Gastrocnemius medialis (tissue), 4 donors: ENCODE data around the gene PDCD2L. TPM values are rescaled to one million over a fixed set of nuclear protein-coding genes. Genes with fewer than 3 reads are reported as not detected.
"Not testable (repeated sequence)": the region's sequence is repeated elsewhere in the genome, so short reads cannot be mapped to it uniquely, and the experiment has no call there.

Source experiments
- ATAC-seq, 2 donors: fragments of 150-250 bp; one replicate each; pipeline ENCODE4 v1.9.1; 2016
- DNase-seq, 2 donors: peaks; one replicate each; pipeline ENCODE4 v3.0.0-alpha.2; 2019
- H3K27ac ChIP-seq, 4 donors: fragments of 200-600 bp; sonication (generic); 1 replicate in 1 of 4; 2 replicates in 3 of 4; pipeline ENCODE4 v1.5.1; 2016 to 2018; ENCODE audit warnings: mild to moderate bottlenecking in 2 of 4, moderate library complexity in 1 of 4
- H3K27me3 ChIP-seq, 3 donors: fragments of 200-600 bp; sonication (generic) in 2 of 3; 1 replicate in 1 of 3; 2 replicates in 2 of 3; pipeline versions ENCODE4 v1.5.1 to v1.6.0; 2016 to 2019; ENCODE audit warnings: mild to moderate bottlenecking in 1 of 3, moderate library complexity in 1 of 3
- H3K36me3 ChIP-seq, 2 donors: fragments of 200-600 bp; sonication (generic) in 1 of 2; one replicate each; pipeline ENCODE4 v1.5.1; 2017 to 2018
- H3K4me1 ChIP-seq, 2 donors: fragments of 200-600 bp; sonication (generic) in 1 of 2; one replicate each; pipeline ENCODE4 v1.5.1; 2016 to 2017; ENCODE audit warnings: mild to moderate bottlenecking in 2 of 2
- H3K4me3 ChIP-seq, 4 donors: fragments of 200-600 bp; sonication (generic) in 3 of 4; 1 replicate in 1 of 4; 2 replicates in 3 of 4; pipeline ENCODE4 v1.5.1; 2016 to 2019; ENCODE audit warnings: mild to moderate bottlenecking in 2 of 4
- H3K9me3 ChIP-seq, 3 donors: fragments of 200-600 bp; sonication (generic) in 2 of 3; 1 replicate in 1 of 3; 2 replicates in 2 of 3; pipeline ENCODE4 v1.5.1; 2016 to 2019
- POLR2A ChIP-seq, 2 donors: fragments of 450-650 bp; IDR thresholded peaks; one replicate each; pipeline ENCODE4 v1.6.1; 2017; ENCODE audit warnings: antibody characterized with exemption in 2 of 2, mild to moderate bottlenecking in 2 of 2, moderate library complexity in 2 of 2
- in situ Hi-C, 4 donors: fragments of 200-750 bp; cut with MboI; loops; one replicate each; pipeline versions ENCODE4 v1.15.0 to v1.8.0; 2017; ENCODE audit warnings: low sequenced_read_pairs in 4 of 4
- intact Hi-C: fragments of 100-400 bp; cut with DNase I; formaldehyde crosslinking; loops from one replicate; pipeline ENCODE4 v1.15.1; 2023; ENCODE audit warnings: low total_unique reads
- total RNA-seq, 4 donors: library from RNA; depleted of rRNA; stranded (reverse); fragments of >200 nt; gene quantifications; one replicate each; pipeline versions ENCODE4 v1.1.0 to v1.2.3, GENCODE V29; 2016
- TF ChIP-seq, protein P1 (sequence below), 5 experiments: fragments of 450-650 bp in 3 of 5; fragments of 200-600 bp in 2 of 5; sonication (generic) in 2 of 5; IDR thresholded peaks in 4 of 5; conservative IDR thresholded peaks in 1 of 5; 1 replicate in 4 of 5; 2 replicates in 1 of 5; pipeline ENCODE4 v1.5.1; 2016 to 2019; ENCODE audit warnings: antibody characterized with exemption in 5 of 5, mild to moderate bottlenecking in 3 of 5, moderate library complexity in 3 of 5

Gene PDCD2L
- total RNA-seq, 4 donors from 2014 or later, result 18.1 to 49.8 (median 25.1) TPM

DNA sequence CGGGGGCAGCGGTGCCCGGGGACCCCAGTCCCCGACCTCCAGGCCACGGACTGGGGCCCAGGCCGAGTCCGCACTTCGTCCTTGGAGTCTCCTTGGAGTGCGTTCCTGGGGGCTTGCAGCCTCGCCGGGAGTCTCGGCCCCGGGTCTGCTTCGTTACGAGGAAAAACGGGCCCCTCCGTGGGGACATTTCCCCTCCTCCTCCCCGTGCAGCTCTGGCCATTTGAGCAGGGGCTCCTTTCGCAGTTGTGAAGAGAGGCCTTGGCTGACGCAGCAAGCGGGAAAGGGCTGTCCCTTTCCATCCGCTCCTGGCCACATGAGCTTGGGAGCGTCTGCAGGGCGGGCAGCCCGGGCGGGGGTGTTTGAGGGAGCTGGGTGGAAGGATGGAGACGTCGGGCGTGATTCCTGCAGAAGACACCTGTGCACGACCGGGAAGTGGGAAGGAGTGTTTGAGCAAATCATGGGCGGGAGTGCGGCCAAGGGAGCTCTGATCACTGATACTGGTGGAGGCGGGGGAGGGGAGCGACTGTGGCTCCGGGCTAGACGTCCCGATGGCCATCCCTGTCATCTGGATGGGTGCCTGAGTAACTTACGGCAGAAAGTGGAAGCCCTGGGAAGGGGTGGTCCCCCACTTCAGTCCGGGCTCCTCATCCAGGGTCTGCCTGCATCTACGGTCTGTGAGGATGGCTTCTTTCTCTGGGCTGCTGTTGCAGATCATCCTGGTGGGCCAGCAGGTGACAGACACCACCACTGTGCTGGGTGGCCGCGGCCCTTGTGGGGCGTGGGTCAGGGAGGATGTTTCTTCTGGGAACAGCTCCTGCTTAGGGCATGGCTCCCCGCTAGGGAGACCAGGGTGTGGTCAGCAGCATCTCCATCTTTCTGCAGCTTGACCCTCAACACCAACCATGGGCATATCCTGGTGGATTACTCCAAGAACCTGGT lies 38.5 kb upstream of the PDCD2L start:
- peak in 1 of 2 donors; percentile 54 for DNase-seq
- peaks cover 47 to 51% of the 10 kb centered on the region in 2 donors for H3K4me1 ChIP-seq

GRCh38 chr19:34366738-34367623 lies 37.2 kb upstream of the PDCD2L start:
- Histone ChIP-seq H3K4me1 (peaks cover 53 to 61% of the 10 kb centered on the region in 2 donors), H3K4me3 (peak overlapping the region in 3 of 4 donors; percentile 7 to 87 (median 58)), H3K27ac (peak overlapping the region; percentile 84 to 99 (median 88)), H3K9me3 (no peaks in the 10 kb centered on the region), H3K27me3 (no peaks in the 10 kb centered on the region), H3K36me3 (peaks cover 0 to 34% of the 10 kb centered on the region in 2 donors)
- DNase-seq (no peak), ATAC-seq (no peak)
- intact Hi-C loops (no loop called here), in situ Hi-C loops (no loop called here)
- TF ChIP-seq POLR2A (IDR thresholded peaks at IDR 0.05), result no peak
- TF ChIP-seq, protein P1, sequence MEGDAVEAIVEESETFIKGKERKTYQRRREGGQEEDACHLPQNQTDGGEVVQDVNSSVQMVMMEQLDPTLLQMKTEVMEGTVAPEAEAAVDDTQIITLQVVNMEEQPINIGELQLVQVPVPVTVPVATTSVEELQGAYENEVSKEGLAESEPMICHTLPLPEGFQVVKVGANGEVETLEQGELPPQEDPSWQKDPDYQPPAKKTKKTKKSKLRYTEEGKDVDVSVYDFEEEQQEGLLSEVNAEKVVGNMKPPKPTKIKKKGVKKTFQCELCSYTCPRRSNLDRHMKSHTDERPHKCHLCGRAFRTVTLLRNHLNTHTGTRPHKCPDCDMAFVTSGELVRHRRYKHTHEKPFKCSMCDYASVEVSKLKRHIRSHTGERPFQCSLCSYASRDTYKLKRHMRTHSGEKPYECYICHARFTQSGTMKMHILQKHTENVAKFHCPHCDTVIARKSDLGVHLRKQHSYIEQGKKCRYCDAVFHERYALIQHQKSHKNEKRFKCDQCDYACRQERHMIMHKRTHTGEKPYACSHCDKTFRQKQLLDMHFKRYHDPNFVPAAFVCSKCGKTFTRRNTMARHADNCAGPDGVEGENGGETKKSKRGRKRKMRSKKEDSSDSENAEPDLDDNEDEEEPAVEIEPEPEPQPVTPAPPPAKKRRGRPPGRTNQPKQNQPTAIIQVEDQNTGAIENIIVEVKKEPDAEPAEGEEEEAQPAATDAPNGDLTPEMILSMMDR (IDR thresholded peaks at IDR 0.05 in 4 of 5, conservative IDR thresholded peaks at IDR 0.05 in 1 of 5), result no peak

More for the DNA sequence above, 38.5 kb upstream of the PDCD2L start:
- H3K27ac ChIP-seq, result peak overlapping the region; percentile 84 to 99 (median 88)
- intact Hi-C loops, result no loop called here
- peak overlapping the region; percentile 58 to 96 (median 82) for H3K4me3 ChIP-seq
- peak; percentile 27 to 48 for ATAC-seq
- H3K9me3 ChIP-seq, result no peaks in the 10 kb centered on the region
- in situ Hi-C loops, result no loop called here
- TF ChIP-seq, protein P1 (IDR thresholded peaks at IDR 0.05 in 4 of 5, conservative IDR thresholded peaks at IDR 0.05 in 1 of 5), result no peak
- no peak for TF ChIP-seq POLR2A (IDR thresholded peaks at IDR 0.05)
- no peaks in the 10 kb centered on the region for H3K27me3 ChIP-seq
- H3K36me3 ChIP-seq, result peaks cover 0 to 34% of the 10 kb centered on the region in 2 donors

GRCh38 chr19:34367624-34367957 lies 36.6 kb upstream of the PDCD2L start:
- no peaks in the 10 kb centered on the region for H3K9me3 ChIP-seq
- H3K36me3 ChIP-seq, result peaks cover 0 to 35% of the 10 kb centered on the region in 2 donors
- H3K4me1 ChIP-seq, result peaks cover 58 to 61% of the 10 kb centered on the region in 2 donors
- DNase-seq (peak; percentile 29 to 85), ATAC-seq (peak; percentile 22 to 61)
- in situ Hi-C loops, result no loop called here
- H3K27ac ChIP-seq, result peak overlapping the region; percentile 84 to 99 (median 88)
- no peak overlapping the region for H3K4me3 ChIP-seq
- TF ChIP-seq, protein P1 (IDR thresholded peaks at IDR 0.05 in 4 of 5, conservative IDR thresholded peaks at IDR 0.05 in 1 of 5), result no peak
- no peak for TF ChIP-seq POLR2A (IDR thresholded peaks at IDR 0.05)
- intact Hi-C loops, result no loop called here
- no peaks in the 10 kb centered on the region for H3K27me3 ChIP-seq

DNA sequence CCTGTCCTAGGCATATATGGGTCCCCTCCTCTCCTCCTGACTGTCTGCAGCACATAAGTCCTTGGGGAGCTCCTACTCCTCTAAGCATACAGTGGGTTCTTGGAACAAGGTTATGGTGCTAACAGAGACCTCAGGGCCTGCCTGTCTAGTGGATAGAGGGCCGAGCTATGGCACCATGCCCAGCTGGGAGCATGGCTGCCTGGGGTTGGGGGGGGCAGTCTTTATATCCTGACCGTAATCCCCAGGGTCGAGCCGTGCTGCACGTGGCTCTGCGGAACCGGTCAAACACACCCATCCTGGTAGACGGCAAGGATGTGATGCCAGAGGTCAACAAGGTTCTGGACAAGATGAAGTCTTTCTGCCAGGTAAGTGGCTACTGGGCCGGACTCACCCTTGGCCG lies 35.9 kb upstream of the PDCD2L start:
- DNase-seq (no peak), ATAC-seq (no peak)
- no peak for TF ChIP-seq POLR2A (IDR thresholded peaks at IDR 0.05)
- TF ChIP-seq, protein P1 (IDR thresholded peaks at IDR 0.05 in 4 of 5, conservative IDR thresholded peaks at IDR 0.05 in 1 of 5), result no peak
- in situ Hi-C loops (no loop called here), intact Hi-C loops (no loop called here)
- H3K9me3 ChIP-seq, result no peaks in the 10 kb centered on the region
- H3K4me1 ChIP-seq, result peaks cover 58 to 61% of the 10 kb centered on the region in 2 donors
- no peak overlapping the region for H3K4me3 ChIP-seq
- H3K36me3 ChIP-seq, result peaks cover 0 to 38% of the 10 kb centered on the region in 2 donors
- H3K27me3 ChIP-seq, result no peaks in the 10 kb centered on the region
- H3K27ac ChIP-seq, result peak overlapping the region; percentile 84 to 99 (median 88)

DNA sequence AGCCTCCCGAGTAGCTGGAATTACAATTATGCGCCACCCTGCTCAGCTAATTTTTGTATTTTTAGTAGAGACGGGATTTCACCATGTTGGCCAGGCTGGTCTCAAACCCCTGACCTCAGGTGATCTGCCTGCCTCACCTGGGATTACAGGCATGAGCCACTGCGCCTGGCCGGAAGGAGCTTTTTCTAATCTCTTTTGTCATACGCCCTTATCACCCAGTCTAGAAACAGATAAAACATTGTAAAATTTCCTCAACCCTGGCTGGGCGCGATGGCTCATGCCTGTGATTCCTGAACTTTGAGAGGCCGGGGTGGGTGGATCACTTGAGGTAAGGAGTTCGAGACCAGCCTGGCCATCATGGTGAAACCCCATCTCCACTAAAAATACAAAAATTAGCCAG lies 35.0 kb upstream of the PDCD2L start:
- intact Hi-C loops, ATAC-seq, H3K27me3 ChIP-seq, H3K4me3 ChIP-seq, DNase-seq, in situ Hi-C loops, H3K9me3 ChIP-seq: not testable (repeated sequence)
- H3K4me1 ChIP-seq, result peaks cover 58 to 61% of the 10 kb centered on the region in 2 donors
- peaks cover 0 to 40% of the 10 kb centered on the region in 2 donors for H3K36me3 ChIP-seq
- peak overlapping the region; percentile 84 to 99 (median 88) for H3K27ac ChIP-seq
